SH-SY5Y (cell line): ENCODE data around the gene NAV2.

Experiments
- GATA2 ChIP-seq: IDR thresholded peaks from 2 replicates; pipeline ENCODE4 v1.6.1; 2011; ENCODE audit warnings: mild to moderate bottlenecking, low read depth, low read length
- GATA3 ChIP-seq: IDR thresholded peaks from 2 replicates; pipeline ENCODE4 v1.6.1; 2011; ENCODE audit warnings: low read depth, mild to moderate bottlenecking, low read length, moderate library complexity

DNA sequence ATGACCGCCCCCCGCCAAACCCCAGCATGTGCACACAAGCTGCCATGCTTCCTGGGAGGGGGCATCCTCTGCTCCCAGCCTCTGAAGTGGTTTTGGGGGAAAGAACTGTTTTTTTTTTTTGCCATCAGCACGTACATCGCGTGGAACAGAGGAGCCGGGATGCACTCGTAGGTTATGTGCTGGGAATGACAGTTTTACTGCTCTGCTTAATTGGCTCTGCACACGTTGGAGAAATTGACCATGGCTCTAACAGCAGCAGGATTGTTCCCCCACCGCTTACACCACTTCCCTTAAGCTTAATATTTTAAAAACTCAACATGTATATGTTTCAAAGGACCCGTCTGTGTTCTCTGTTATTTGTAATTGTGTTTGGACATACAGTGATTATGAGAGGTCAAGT lies 175.2 kb downstream of the NAV2 start:
- TF ChIP-seq GATA3 (no peak), GATA2 (no peak)
